Hematopoietic multipotent progenitor cell treated with erythropoietin and hydrocortisone succinate and interleukin-3 and kit ligand, for 17 days (in vitro differentiated cells): ENCODE measurements around the gene PCYT2.

ENCODE experiments used
- DNase-seq: peaks from one replicate; pipeline ENCODE4 v3.0.0-alpha.2; 2015; ENCODE audit warnings: low spot score

Gene PCYT2

DNA sequence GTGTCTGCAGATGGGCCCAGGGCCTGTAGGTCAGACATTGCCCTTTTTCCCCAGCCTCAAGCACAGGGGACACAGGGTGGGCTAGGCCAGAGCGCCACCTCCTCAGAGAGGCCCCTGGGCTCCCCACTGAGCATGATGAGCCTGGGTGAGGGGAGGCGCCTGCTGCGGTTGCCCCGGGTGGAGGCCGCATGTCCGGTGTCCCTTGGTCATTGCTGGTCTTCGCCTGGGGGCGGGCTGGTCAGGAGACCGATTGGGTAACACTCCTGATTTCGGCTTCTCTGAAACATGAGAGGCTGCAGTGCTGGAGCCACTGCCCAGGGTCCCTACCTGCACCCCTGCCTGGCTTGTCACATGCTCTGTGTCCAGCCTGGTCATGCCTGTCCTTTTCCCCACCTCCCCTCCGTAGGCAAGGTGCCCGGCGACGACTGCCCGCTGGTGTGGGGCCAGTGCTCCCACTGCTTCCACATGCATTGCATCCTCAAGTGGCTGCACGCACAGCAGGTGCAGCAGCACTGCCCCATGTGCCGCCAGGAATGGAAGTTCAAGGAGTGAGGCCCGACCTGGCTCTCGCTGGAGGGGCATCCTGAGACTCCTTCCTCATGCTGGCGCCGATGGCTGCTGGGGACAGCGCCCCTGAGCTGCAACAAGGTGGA is 11.6 kb downstream of the PCYT2 start:
- DNase-seq: no peak

DNA sequence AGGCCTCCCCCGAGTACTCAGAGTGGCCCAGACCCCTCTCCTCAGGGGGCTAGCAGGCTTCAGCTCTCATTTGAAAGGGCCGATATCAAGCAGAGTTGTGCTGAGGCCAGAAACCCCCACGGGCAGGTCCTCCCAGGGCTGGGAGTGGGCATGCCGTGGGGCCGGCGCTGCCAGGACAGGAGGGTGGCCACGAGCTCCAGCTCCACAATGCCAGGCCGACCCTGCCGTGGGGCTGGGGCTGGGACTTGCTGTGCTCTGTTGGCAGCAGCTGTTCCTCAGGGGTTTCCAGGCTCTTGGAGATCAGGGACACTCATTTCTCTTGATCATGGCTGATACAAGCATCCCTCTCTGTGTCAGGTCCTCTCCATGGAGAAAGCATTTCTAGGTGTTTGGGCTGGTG is 12.3 kb downstream of the PCYT2 start:
- DNase-seq: no peak

DNA sequence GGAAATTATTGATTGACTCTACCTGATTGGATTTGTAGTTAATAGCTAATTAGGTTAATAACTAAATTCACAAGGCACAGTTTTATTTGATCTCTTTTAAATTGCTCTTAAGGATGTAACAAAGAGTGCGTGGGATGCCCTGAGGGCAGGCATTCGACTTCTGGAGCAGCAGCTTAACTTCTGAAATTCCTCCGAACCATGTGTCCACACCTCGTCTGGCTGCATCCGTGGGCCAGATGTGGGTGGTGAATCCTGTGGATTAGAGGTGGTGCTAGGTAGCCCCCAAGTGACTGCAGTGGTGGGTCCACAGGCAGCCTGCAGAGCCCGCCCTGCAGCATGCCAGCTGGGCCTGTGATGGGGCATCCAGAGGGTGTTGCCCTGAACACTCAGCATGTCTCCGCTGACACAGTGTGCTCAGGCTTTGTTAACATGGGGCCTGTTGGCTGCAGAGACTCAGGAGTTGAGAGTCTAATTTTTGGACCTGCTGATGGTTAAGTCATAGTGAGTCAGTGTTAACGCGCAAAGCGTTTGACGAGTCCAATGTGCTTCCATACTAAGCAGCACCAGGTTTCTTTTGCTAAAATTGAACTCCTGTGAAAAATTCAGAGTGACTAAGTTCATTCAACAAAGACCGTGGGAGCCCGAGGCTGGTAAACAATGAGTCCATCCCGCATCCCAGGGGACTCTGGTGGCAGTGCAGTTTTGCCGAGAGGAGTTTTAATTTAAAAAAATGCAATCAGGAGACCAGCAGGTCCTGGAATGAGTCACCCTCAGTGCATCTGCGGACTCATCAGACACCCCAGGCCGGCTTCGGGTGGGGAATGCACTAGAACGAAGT is 13.0 kb downstream of the PCYT2 start:
- no peak for DNase-seq

DNA sequence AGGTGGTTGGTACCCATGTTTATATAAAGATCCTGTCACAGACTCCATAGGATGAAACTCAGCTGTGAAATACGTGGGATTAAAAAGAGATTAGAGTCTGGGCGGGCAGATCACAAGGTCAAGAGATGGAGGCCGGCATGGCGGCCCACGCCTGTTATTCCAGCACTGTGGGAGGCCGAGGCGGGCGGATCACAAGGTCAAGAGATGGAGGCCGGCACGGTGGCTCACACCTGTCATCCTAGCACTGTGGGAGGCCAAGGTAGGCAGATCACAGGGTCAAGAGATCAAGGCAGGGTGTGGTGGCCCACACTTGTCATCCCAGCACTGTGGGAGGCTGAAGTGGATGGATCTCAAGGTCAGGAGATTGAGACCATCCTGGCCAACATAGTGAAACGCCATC is 15.8 kb downstream of the PCYT2 start:
- no peak for DNase-seq

DNA sequence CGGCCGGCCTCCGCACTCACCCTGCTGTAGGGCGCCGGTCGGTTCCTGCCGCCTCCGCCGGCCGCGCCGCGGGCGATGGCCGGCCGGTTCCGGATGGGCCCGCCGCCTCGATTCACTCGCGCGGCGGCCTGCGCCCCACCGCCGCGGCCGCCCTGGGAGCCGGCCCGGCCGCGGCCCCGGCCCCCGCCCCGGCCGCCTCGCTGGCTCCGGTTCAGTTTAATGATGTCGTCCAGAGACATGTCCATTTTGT is 20.0 kb downstream of the PCYT2 start:
- no peak for DNase-seq

DNA sequence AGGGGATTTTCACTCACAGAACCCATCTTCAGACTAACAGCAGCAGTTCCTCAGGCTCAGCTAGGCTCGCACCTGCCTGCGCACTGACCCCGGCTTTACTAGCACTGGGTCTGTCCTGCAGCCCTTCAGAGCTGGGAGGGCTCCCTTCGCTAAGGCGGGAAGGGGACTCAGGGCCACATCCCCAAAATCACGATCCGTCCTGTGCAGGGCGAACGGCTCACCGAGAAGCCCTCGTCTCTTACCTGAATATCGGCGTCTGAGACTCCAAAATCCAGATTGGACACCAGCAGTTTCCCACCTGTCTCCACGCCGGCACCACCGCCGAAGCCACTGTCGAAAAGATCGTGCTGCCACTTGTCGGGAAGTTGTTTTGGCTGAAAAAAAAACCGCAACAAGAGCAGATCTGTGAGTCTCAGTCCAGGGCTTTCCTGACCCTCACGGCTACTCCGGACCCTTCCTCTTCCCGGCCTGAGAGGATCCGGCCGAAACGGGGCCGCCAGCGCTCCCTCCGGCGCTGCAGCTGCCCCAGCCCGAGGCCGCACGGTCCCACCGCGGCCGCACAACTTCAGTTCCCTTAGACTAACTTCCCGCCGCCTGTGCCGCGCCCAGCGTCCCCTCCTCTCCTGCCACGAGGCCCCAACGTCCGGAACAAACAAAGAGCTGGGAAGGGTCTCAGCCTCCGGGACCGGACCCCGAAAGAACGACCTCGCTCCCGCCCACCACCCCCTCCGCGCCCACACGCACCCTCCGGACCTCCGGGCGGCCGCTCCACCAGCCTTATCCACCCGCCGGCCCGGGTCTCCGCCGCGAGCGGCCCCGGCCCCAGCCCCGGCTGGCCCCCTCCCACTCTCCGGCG is 20.5 kb downstream of the PCYT2 start:
- no peak for DNase-seq

DNA sequence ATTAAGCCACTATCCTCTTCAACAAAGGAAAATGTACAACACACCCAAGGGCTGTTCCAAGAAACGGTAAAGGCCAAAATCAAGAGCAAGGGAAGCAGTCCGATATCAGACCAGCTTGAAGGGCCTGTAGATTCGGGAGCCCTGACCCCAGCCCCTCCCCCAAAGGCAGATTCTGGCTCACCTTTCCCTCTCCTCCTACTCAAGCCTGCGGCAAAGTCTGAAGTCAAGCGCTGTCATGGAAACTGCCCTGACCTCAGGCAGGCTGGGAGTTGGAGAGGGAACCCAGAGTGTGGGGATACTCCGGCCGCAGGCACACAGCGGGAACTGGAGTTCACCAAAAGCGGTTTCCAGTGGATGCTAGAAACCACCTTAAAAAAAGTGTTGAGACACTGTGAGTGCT is 21.6 kb downstream of the PCYT2 start:
- DNase-seq: no peak

DNA sequence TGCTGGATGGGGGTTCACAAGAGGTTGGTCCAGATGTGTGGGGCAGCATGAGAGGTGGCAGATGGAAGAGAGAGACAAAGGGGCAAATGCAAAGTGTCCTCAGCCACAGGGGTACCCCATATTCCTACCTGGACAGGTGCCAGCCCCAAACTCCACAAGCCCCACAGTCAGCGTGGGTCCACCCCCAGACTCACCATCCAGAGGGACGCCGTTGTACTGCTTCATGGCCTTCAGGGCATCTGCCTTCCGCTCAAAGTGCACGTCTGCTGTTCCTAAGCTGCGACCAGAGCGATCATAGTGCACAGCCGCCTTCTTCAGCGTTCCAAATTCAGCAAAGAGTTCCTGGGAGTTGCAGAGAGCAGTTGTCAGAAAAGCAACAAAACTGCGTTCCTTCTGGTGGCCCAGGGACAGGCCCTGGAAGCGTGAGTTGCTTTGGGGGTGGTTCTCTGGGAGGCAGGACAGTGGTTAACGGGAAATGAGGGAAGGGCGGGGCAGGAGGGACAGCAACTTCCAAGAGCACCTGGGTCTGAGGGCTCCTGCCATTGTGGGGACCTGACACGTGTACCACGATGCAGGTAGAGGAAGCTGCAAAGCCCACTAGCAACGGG is 22.1 kb downstream of the PCYT2 start:
- no peak for DNase-seq

DNA sequence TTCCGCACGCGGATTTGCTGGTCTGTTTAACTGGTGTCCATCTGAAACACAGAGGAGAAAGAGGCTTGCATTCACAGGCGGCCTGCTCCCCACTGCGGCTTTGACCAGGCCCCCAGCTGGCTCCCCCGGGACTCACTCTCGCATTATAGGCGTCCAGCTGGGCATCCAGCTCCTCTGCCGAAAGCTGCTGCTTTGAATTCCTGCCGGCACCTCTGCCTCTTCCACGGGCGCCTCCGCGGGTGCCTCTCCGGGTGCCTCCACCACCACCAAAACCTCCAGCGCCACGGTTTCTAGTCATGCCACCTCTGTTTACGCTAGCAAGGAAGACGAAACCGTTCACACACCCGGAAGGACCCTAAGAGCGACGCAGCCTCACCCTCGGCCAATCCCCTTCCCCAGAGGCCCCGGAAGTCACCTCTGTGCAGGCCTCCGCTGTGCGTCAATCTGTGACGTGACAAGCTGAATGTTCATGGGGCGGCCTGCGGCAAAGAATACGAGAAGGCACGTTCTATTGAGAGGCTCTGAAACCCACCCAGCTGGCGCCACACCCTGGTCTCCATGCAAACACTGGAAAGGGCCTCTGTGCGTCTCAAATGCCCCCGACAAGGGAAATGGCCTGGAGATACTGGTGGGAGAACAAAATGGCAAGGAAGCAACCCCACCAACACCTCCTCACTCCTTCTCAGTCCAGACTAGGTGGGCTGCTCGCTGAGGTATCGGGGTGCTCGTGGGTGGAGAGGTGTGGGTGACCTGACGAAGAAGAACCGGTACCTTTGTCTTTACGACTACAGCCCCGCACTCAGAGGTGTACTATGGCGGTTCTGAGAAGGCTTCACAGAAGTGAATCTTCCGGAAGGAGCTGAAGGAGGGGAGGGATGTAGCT is 22.9 kb downstream of the PCYT2 start:
- DNase-seq: no peak

DNA sequence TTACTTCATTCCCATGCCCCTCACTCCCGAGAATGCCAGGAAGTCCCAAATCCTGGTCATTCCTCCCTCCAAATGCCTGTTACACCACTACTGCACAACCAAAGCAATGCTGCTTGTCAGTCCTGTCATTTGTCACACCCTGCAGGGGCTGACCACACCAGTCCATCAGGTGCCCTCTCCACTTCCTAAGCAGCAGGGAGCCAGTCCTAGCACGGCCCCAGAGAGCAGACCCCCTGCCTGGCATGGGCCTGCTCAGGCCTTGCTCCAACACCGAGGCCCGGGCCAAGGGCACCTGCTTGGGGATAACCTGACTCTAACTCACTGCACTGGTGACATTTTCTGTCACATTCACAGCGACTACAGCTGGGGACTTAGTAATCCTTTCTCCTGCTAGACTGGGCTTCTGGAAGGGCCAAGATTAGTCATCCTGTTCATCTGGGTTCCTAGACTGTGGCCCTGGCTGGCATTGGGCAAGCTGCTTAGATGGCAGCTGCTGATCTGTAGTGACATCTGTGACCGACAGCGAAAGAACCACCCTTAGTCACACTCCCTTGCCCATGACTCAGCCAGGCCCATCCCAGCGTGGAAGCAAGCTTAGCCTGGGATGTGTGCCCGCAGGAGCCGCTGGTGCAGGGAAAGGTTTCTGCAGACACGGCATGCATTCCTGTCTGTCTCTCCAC is 25.2 kb downstream of the PCYT2 start:
- DNase-seq: peak; percentile 86

DNA sequence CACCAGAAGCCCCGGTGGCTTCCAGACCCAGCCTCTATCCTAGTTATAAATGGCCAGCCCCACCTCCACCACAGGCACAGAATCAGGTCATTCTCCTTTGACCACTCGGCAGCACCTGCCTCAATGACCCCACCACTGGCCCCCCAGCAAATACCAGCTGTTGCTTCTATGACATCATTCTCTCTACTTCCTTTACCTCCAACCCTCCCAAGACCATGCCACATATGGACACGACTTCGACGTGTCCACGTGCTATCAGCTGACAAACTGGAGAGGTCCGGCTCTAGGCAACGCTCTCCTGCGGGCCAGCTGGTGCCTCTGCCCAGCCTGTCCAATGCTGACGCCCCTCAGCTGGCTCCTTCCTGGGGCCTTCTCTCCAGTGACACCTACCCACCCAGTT is 25.7 kb downstream of the PCYT2 start:
- no peak for DNase-seq

DNA sequence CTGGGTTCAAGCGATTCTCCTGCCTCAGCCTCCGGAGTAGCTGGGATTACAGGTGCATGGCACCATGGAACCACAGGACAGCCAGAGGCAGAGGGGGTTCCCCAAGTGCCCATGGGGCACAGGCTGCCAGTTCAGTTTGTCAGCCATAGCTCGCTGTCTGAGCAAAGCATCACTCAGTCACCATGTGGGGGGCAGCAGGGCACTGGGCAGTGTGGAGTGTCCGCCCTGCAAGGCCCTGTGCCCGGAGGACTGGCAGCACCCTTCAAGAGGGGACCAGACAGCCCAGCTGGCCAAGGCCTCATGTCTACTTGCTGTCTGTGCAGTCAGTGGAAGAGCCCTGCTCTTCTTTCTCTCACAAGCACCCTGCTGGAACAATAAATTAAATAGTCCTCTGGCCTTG is 26.2 kb downstream of the PCYT2 start:
- no peak for DNase-seq

DNA sequence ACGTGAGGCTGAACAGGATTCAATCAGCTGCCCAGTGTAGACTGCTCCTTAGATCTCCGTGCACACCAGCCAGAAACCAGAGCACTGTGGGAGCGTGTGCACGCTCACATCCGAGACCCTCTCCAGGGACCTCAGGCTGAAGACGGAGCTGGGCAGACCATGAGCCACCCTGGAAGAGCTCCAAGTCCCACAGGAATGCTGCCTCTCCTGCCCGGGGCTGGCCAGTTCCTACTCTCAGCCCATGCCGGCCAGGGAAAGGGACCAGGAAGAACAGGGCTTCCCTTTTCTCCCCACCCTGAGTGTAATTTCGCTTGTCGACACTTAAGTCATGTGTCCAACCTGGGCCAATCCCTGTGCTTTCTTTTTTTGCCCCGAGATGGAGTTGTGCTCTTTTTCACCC is 26.7 kb downstream of the PCYT2 start:
- no peak for DNase-seq

DNA sequence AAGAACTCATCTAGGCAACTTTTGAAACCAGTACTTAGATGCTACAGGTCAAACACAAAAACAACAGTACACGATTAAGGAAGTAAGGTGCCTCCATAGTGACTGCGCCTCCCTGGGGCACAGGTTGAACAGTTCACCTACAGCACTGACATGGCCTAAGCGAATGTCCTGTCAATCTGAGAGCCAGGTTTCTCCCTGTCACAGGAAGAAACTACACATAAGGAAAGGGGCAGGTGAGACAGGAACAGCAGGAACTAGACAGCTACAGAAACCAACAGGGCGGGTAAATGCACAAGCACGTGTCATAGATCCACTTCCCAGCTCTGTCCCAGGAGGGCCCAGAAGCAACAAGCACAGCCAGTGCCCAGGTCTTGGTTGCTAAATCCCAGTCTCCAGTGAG is 32.1 kb downstream of the PCYT2 start:
- no peak for DNase-seq

DNA sequence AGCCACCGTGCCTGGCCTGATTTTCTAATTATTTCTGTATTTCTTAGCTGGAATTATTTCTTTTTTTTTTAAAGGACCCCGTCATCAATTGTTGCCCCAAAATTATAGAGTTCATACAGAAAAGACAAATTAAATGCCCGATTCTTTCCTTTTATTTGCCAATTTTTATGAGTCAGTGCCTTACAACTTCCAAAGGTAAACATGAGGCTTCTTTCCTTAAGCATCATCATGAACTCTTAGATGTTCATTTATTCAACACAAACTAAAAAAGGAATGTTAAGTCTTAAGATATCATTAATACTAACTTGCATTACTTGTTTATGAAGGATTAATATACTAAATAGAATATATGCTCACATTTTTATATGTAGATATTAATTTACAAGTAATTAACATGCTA is 32.9 kb downstream of the PCYT2 start:
- no peak for DNase-seq

DNA sequence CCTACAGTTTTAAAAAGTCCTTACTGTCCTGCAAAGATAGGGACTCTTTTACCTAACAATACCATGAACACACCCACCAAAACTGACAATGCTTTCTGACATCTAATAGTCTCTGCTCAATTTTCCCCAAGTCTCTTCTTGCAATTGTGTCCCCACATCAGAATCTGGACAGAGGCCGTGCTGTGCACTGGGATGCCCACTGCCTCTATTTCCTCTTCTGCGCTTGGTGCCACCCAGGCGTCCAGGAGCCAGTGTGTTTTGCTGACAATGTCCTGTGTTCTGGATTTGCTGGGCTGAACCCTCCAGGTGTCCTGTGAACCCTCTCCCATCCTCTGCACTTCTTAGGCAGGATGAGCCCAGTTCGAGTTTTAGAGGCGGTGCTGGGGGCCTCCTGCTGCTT is 33.6 kb downstream of the PCYT2 start:
- DNase-seq: no peak

DNA sequence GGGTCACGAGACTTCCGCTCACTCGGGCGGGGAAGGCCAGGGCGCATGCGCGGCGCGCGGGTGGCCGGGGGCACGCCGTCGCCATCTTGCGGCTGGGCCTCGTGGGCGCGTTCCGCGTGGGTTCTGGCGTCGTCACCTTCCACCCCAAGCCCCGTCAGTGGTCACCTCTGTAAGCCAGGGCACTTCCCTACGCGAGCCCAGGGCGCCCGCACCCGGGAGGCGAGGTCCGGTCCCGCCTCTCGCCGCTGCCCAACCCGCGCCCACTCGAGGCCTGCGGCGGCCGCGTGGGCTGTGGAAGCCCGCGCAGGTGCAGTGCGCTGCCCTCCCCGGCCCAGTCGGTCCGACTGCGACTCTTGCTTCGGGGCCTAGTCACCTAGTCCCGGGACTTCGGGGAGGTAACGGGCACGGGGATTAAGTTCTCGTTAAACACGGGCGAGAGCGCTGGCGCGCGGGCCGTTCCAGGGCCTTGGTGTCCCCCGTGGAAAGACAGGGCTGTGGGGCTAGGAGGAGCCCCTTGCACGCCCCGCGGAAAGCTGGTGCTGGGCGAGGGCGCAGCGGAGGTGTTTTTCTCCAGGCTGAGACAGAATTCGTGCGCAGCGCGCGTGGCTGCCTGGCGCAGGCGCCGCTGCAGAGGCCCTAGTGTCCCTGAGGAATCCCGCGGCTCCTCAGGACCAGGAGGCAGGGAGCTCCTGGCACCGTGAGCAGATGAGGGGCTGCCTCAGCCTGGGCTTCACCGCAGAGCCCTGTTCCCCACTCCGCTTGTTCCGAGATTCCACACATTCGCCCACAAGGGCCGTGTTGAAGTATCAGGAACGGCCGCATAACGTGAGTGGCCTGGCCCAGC is 39.6 kb downstream of the PCYT2 start:
- peak; percentile 95 for DNase-seq

DNA sequence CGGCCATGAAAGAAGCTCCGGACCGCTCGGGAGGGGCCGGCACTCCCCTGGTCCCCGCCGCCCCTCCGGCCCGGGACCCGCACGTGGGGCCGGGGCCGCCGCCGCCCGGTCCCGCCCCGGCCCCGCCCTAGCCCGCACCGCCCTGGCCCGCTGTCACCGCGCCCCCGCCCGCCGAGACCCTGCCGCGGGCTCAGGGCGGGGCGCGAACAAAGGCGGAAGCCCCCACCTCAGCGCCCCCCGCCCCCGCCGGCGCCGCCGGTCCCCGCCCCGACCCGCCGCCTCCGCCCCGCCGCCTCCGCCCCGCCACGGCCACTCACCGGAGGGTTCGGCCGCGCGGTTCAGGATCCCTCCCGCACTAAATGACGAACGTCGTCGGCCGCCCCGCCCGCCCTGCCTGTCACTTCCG is 40.2 kb downstream of the PCYT2 start, which contains the start of gene ARHGDIA:
Gene ARHGDIA, minus strand, starts transcription at position 357 of the 406 bp plus-strand sequence. CDS start 1,407 bp downstream, outside the sequence.
- no peak for DNase-seq

DNA sequence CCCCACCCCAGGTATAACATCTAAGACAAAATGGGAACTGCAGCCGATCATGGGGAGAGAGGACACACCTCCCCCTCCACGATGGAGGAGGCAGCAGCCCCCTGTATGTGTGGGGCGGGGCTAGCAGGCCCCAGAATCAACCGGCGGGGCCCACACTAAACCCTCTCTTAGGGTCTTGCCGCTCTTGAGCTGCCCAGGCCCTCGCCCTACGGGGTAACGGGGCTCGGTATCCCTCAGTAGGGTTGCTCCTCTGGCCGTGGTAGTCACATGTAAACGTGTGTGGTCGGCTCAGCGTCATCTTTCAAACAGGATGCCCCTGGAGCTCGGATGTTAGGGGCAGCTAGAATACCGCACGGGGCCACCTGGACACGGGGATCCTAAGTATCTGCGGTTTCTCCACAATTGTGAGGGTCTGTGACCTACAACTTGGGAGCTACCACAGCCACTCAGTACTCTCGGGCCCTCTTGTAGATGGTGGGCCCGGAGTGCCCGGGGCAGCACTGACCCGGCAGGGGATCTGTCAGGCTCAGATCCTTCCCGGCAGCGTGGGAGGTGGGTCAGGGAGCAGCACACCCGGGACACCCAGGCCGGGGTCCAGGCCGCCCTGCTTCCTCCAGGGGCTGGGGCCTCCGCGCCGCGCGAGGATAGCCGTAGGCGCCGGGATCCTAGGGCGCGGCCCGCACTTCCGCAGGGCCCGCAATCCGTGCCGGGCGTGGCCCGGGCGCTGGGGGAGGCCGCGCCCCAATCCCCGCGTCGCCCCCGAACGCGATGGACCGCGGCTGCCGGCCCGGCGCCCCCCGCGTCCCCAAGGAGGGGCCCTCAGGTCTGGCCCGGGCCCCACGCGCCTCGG is 40.8 kb downstream of the PCYT2 start:
- peak; percentile 58 for DNase-seq
